Keratinocyte (primary cell): Measurements from ENCODE around the gene PRR20A. TPM values are rescaled to one million over a fixed set of nuclear protein-coding genes. Genes with fewer than 3 reads are reported as not detected.
"Not testable (repeated sequence)": the region's sequence is repeated elsewhere in the genome, so short reads cannot be mapped to it uniquely, and the experiment has no call there.

Experiments
- DNase-seq: peaks from one replicate; pipeline ENCODE4 v3.0.0-alpha.2; 2011; ENCODE audit warnings: low read depth, missing footprints, low spot score
- FAIRE-seq: peaks from 2 replicates; lab custom pipeline; 2011; peaks lifted over from hg19 to GRCh38; lab: Jason Lieb, UNC
- H2AFZ ChIP-seq: 2 replicates; pipeline ENCODE4 v1.6.0; 2012; ENCODE audit warnings: low read length, control low read depth, inconsistent platforms; ENCODE audit not compliant: control insufficient read depth
- H3K27ac ChIP-seq: 2 replicates; pipeline ENCODE4 v1.5.1; 2011; ENCODE audit warnings: low read length; ENCODE audit not compliant: control insufficient read depth, insufficient read depth
- H3K27me3 ChIP-seq: 3 replicates; pipeline ENCODE4 v1.6.0; 2011; ENCODE audit warnings: low read length; ENCODE audit not compliant: control insufficient read depth, insufficient read depth; ENCODE audit errors: extremely low read depth
- H3K36me3 ChIP-seq, 2 experiments: 2 replicates in 1 of 2; 3 replicates in 1 of 2; pipeline ENCODE4 v1.5.1; 2011; ENCODE audit warnings: low read length in 2 of 2, mild to moderate bottlenecking in 1 of 2; ENCODE audit not compliant: control insufficient read depth in 2 of 2, insufficient read depth in 2 of 2; ENCODE audit errors: extremely low read depth in 1 of 2
- H3K4me1 ChIP-seq: 3 replicates; pipeline ENCODE4 v1.5.1; 2011; ENCODE audit warnings: low read length; ENCODE audit not compliant: control insufficient read depth, insufficient read depth; ENCODE audit errors: extremely low read depth
- H3K4me2 ChIP-seq: 3 replicates; pipeline ENCODE4 v1.6.0; 2011; ENCODE audit warnings: low read depth, low read length; ENCODE audit not compliant: control insufficient read depth, insufficient read depth; ENCODE audit errors: extremely low read depth
- H3K4me3 ChIP-seq, 3 experiments: fragments of 200-600 bp in 1 of 3; sonication (generic) in 1 of 3; 2 replicates in 2 of 3; 3 replicates in 1 of 3; pipeline ENCODE4 v1.5.1; 2011 to 2016; ENCODE audit warnings: low read length in 3 of 3, mild to moderate bottlenecking in 3 of 3, control low read depth in 2 of 3, inconsistent platforms in 1 of 3, low read depth in 1 of 3, mixed read lengths in 1 of 3, mixed run types in 1 of 3, moderate library complexity in 1 of 3; ENCODE audit not compliant: control insufficient read depth in 2 of 3, insufficient read depth in 2 of 3; ENCODE audit errors: extremely low read depth in 1 of 3
- H3K79me2 ChIP-seq: 2 replicates; pipeline ENCODE4 v1.6.0; 2012; ENCODE audit warnings: low read length; ENCODE audit not compliant: control insufficient read depth, insufficient read depth
- H3K9ac ChIP-seq: 3 replicates; pipeline ENCODE4 v1.6.0; 2011; ENCODE audit warnings: low read length; ENCODE audit not compliant: control insufficient read depth, insufficient read depth; ENCODE audit errors: extremely low read depth
- H3K9me1 ChIP-seq: 3 replicates; pipeline ENCODE4 v1.6.0; 2011; ENCODE audit warnings: low read length; ENCODE audit not compliant: control insufficient read depth, insufficient read depth; ENCODE audit errors: extremely low read depth
- H3K9me3 ChIP-seq: 2 replicates; pipeline ENCODE4 v1.5.1; 2012; ENCODE audit warnings: low read depth, low read length; ENCODE audit not compliant: control insufficient read depth
- H4K20me1 ChIP-seq: 3 replicates; pipeline ENCODE4 v1.6.0; 2011; ENCODE audit warnings: low read length; ENCODE audit not compliant: control insufficient read depth, insufficient read depth; ENCODE audit errors: extremely low read depth
- CTCF ChIP-seq, 3 experiments: IDR thresholded peaks in 1 of 3; conservative IDR thresholded peaks in 1 of 3; optimal IDR thresholded peaks in 1 of 3; 2 replicates in 2 of 3; 3 replicates in 1 of 3; pipeline versions ENCODE3 to v1.5.1; 2011; ENCODE audit warnings: low read length in 3 of 3, mild to moderate bottlenecking in 3 of 3, moderate library complexity in 2 of 3, control low read depth in 1 of 3, inconsistent platforms in 1 of 3; ENCODE audit not compliant: insufficient read depth in 2 of 3; ENCODE audit errors: extremely low read depth in 1 of 3
- EZH2 ChIP-seq: IDR thresholded peaks from one replicate; pipeline ENCODE4 v1.6.1; 2012; ENCODE audit warnings: inconsistent platforms, mild to moderate bottlenecking, low read length, moderate library complexity
- dilution Hi-C: fragments of 300-500 bp; cut with MboI; formaldehyde crosslinking; loops from one replicate; pipeline ENCODE4 v1.7.0; 2020; ENCODE audit warnings: low sequenced_read_pairs; ENCODE audit not compliant: extremely low pct_ligation_motif_present
- polyA minus RNA-seq, 3 experiments: library from RNA; depleted of rRNA, polyadenylated mRNA; stranded (reverse); fragments of >200 nt; gene quantifications; 1 replicate in 1 of 3; 2 replicates in 1 of 3; 3 replicates in 1 of 3; pipeline ENCODE4 v1.2.3, GENCODE V29; 2011
- polyA plus RNA-seq, 5 experiments: library from polyadenylated mRNA; depleted of rRNA in 3 of 5; stranded (reverse) in 3 of 5; stranded (forward) in 1 of 5; unstranded in 1 of 5; fragments of >200 nt; gene quantifications; 1 replicate in 1 of 5; 2 replicates in 3 of 5; 3 replicates in 1 of 5; pipeline versions ENCODE4 v1.2.1 to v1.2.3, GENCODE V29; 2011 to 2012; ENCODE audit warnings: missing spikeins in 2 of 5, low read depth in 1 of 5, low replicate concordance in 1 of 5

Gene PRR20A
- polyA plus RNA-seq (not detected in 3 replicates), polyA minus RNA-seq (not detected in 3 replicates)
- polyA plus RNA-seq (2011; ENCODE audit: low read depth) = not detected
- not detected in 2 replicates for polyA plus RNA-seq (2011; cell fraction: cytosol; rRNA removed)
- polyA plus RNA-seq (2011; cell fraction: nucleus; rRNA removed) = not detected in 2 replicates
- polyA plus RNA-seq (2012; ENCODE audit: low replicate concordance) = not detected in 2 replicates
- not detected for polyA minus RNA-seq (2011; cell fraction: cytosol; rRNA and poly(A)+ RNA removed)
- not detected in 2 replicates for polyA minus RNA-seq (2011; cell fraction: nucleus; rRNA and poly(A)+ RNA removed)

GRCh38 chr13:57140235-57140968, at the start of gene PRR20A:
Gene PRR20A, plus strand, starts transcription at chr13:57140918. Its CDS starts 387 bp downstream, at chr13:57141305.
- H3K27ac ChIP-seq, H4K20me1 ChIP-seq, H2AFZ ChIP-seq, H3K4me1 ChIP-seq, H3K9me1 ChIP-seq, H3K4me2 ChIP-seq, H3K79me2 ChIP-seq, H3K4me3 ChIP-seq, H3K27me3 ChIP-seq, FAIRE-seq, dilution Hi-C loops, DNase-seq, H3K36me3 ChIP-seq, H3K9me3 ChIP-seq, H3K9ac ChIP-seq: not testable (repeated sequence)

GRCh38 chr13:57114945-57115344, 25.8 kb upstream of the PRR20A start:
- H3K4me2 ChIP-seq = no peak overlapping the region
- no peak for DNase-seq
- no peaks in the 10 kb centered on the region for H3K79me2 ChIP-seq
- no peak overlapping the region for H3K9ac ChIP-seq
- dilution Hi-C loops = no loop called here
- H3K27me3 ChIP-seq = no peaks in the 10 kb centered on the region
- no peaks in the 10 kb centered on the region for H3K36me3 ChIP-seq
- no peaks in the 10 kb centered on the region for H3K9me3 ChIP-seq
- no peak overlapping the region for H2AFZ ChIP-seq
- no peaks in the 10 kb centered on the region for H3K9me1 ChIP-seq
- H3K4me3 ChIP-seq = no peak overlapping the region
- no peak for FAIRE-seq
- H4K20me1 ChIP-seq = no peaks in the 10 kb centered on the region
- H3K4me1 ChIP-seq = no peaks in the 10 kb centered on the region
- H3K27ac ChIP-seq = no peak overlapping the region
- TF ChIP-seq EZH2 (no peak), CTCF (optimal IDR thresholded peaks at IDR 0.05 in 1 of 3, IDR thresholded peaks at IDR 0.05 in 1 of 3, conservative IDR thresholded peaks at IDR 0.05 in 1 of 3; ENCODE audit: extremely low read depth in 1 of 3, insufficient read depth in 2 of 3, low read length in 3 of 3) (no peak)
